T-helper 9 cell (primary cell): ENCODE results near the gene GNAS-AS1.

Experiments used
- DNase-seq: peaks from one replicate; pipeline ENCODE4 v3.0.0-alpha.2; 2020

The GNAS-AS1 gene

GRCh38 chr20:58807801-58808200 is 42.9 kb downstream of the GNAS-AS1 start:
- DNase-seq: no peak

DNA sequence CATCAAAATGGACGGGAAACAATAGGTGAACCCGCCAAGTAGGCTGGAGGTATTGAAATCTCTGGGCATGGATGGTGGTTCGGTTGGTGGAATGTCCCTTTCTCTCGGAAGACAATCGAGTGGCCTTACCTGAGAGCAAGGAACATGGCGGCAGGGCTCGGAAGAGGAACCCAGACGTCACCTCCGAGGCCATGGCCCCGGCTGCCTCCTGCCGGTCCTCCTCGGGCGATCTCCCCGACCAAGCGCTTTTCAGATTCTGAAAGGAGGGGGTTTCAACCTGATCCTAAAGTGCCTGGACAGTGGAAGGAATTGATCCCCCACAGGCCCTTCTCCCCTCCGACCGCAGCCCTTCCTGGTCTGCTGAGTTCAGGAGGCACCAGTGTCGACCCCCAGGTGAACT is 47.2 kb downstream of the GNAS-AS1 start:
- DNase-seq: no peak

- DNase-seq: no peak
These were observed 48.6 kb downstream of the GNAS-AS1 start for GRCh38 chr20:58802061-58802460.

- no peak for DNase-seq
These were observed 50.4 kb downstream of the GNAS-AS1 start for GRCh38 chr20:58800134-58800871.

DNA sequence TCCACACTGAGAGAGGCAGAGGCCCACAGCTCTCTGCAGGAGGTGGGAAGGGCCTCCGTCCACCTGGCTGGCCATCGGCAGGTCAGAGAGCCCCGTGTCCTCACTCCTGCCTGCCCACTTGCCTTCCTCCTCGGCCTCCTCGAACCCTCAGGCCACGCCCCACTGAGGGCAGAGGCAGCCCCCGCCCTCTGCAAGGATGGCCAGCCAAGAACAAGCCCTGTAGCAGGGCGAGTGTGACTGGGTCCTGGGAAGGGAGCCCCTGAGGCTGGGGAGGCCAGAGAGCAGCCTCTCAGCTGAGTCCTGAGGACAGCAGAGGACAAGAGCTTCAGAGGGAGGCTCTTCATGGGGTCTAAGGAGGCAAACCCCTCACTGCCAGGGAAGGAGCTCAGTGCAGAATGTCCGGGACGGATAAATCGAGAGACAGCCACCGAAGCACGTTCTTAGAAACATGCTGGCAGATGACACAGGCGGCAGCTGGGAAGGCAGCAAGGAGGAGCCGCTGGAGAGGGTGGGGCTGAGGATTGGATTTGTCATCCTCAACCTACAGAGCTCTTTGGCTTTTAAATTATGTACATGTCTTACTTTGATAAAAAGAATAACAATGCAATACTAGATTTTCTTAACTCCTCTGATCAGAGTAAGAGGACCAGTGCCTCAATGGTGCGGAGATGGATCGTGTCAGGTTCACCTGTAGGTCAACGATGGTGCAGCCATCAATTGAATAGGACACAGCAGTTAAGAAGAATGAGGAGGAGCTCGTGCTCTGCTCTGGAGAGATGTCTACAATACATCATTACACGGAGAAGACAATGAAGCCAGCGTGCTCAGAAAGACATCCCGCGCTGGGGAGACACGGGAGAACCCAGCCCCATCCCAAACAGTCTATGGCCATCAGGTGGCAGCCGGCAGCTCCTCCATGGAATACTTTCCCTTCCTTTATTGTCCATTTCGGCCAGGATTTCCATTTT is 53.0 kb downstream of the GNAS-AS1 start:
- no peak for DNase-seq

DNA sequence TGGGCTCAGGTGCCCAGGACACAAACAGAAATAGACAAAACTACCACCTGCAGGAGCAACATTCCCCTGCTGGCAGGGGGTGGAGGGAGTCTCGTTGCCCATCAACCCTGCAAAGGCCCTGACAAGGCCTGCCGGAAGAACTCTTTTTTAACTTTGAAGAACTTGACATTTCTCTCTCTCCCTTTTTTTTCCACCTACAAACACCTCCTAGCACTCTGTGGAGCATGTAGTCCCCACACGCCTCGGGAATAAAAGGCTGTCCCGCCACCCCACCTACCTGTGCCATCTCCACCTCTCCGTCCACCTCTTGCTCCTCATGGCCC is 54.8 kb downstream of the GNAS-AS1 start:
- DNase-seq: no peak

GRCh38 chr20:58795181-58795922 is 55.4 kb downstream of the GNAS-AS1 start:
- no peak for DNase-seq

DNA sequence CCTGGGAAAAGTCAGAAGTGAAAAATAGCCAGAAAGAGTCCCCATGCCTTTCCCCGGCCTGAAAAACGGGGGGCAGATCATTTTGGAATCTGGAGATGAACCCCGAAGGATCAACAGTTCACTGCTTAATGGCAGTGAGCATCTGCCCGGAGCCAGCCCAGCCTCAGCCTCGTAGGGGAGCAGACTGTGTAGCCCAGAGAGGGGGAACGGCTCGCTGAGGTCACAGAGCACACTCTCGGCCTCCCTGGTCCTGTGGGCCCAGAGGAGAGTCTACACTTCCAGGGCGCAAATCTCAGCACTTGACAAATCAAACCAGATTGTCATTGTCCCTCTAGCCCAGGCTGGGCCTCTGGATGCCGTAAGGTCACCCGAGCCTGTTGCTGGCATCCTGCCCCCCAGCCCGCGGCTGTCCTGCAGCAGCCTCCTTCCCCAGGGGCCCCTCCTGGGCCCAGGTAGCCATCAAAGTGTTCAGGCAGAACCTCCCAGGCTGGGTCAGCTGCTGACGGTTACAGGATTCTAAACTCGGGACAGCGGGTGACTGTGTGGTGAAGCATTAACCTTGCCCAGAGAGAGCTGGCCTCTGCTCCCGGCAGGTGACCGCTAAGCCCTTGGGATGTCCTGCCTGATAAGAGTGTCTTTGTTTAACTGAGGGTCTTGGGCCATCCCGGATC is 56.1 kb downstream of the GNAS-AS1 start:
- no peak for DNase-seq

GRCh38 chr20:58793512-58794420 is 56.9 kb downstream of the GNAS-AS1 start:
- DNase-seq: no peak

- DNase-seq: no peak
These were observed 58.3 kb downstream of the GNAS-AS1 start for GRCh38 chr20:58792426-58792825.

- no peak for DNase-seq
These were observed 59.4 kb downstream of the GNAS-AS1 start for GRCh38 chr20:58791286-58791685.

DNA sequence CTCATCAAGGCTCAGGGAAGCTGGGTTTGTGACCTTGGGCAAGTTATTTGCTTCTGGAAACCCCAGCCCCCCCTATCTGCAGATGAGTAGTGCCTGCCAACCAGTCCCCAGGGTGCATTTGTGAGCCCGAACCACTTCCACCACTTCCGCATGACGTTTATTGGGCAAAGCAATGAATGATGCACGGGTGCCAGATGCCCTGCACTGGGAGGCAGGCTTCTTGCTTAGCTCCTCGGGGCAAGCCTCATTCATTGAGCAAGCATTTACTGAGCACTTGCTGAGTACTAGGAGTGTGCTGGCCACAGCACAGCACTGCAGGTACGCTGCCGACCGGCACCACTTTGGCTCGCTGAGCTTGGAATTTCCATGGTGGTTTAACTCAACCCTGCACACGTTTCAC is 60.2 kb downstream of the GNAS-AS1 start:
- no peak for DNase-seq

DNA sequence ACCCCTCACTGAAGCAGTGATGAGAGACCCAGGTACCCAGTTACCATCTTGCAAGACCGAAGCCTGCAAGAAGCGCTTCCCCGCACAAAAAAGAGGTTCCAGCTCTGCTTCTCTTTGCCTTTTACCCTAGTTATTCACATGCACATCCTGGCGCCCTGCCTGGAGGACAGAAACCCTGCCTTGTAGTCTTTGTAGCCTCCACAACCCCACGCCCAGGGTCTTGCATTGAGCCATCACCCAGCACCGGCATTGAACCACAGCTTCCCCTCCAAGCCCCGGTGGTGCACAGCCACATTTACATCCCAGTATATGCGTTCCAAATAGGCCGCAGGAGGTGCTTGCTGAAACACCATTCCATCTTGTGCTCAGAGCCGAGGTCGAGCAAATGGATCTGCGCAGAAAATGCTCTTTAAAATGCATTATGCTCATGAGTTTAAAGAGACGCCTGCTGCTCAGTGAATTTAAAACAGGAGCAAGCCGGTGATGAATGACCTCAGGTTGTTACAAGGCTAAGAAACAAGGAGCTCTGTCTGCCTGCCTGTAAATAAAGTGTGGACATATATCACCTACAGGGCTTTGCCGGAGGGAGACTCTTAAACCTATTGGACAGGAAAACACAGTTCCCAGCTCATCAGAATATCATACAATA is 61.7 kb downstream of the GNAS-AS1 start:
- no peak for DNase-seq

DNA sequence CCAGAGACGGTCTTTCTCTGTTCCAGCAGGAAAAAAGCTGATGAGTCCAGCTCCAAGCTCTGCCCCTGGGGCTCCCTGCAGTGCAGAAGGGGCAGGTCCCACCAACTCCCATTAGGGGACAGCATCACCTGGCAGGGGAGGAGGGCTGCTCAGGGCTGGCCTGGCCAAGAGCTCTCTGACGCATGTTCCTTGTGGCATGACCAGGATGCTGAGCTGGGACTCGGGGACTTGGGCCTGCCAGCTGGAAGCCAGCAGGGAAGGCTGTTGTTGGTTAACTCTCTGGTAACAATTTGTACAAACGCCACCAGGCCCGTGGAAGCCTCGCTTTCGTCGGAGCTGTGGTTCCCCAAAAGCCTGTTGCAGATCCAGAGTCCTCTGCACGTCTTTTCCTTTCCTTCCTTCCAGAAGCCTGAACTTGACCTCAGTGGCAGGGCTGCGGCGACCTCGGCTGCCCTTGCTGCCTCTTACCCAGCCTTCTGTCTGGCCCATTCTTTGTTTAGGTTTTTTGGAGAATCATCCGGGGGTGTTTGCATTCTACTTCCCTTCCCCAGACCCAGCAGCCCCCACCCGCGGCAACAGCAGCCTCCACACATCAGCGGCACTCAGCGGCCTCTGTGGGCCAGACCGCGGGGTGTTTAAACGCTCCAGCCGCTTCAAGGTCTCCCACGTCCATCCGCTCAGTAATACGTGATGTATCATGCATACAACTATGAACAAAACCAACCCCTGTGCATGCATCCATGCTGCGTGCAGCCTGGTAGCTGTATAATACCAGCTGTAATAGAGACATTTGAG is 63.3 kb downstream of the GNAS-AS1 start:
- DNase-seq: no peak

DNA sequence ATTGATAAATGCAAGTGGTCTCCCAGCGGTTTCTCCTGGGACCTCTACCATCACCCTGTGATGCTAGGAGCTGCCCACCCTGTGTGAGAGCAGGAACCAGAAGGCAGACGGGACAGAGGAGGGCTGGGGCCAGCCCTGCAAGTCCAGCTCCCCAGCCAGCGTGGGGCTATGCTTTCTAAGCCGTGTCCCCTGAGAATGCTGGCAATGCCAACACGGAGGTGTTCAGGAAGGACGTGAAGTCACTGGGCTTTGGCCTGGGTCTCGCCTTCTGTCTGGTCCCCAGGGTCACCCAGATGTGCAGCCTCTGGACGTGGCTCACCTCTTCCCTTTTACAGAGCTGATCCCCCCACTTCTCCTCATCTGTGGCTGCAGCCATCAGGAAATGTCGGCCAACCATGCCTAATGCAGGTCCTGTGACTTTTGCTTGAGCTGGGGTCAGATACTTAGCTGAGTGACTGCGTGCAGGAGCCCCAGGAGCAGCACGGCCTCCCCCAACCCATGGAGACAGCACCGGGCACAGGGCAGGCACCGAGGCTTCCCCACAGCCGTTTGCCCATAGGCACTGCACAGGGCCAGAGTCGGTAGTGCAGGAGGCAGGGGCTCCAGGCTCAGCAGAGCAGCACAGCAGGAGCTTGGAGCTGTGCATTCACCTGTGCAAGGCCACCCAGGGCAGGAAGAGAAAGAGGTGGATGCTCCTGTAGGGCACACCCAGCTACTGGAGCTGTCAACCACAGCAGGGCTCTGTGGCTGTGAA is 66.2 kb downstream of the GNAS-AS1 start:
- no peak for DNase-seq

DNA sequence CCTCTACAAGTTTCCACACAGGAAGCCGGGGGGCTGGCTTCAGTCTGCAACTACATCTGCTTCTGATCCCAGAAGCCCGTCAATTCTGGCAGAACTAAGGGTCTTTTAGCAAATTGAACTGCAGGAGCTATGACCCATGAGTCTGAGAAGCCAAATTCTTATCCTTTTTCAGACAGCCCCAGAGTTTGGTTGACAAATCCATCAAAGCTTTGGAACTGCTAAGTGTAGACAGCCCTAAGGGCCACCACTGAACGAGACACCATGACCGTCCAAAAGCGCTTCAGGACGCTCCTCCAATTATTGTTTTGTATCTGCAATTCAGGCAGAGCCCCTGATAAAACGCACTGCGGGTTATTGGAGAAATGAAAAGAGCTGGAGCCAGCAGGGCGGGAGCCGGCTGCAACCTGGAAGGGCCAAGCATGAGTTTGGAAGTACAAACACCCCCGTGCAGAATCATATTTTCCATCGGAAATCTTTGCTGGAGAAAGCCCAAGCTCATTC is 67.1 kb downstream of the GNAS-AS1 start:
- DNase-seq: no peak

GRCh38 chr20:58781138-58781537 is 69.6 kb downstream of the GNAS-AS1 start:
- DNase-seq: no peak

DNA sequence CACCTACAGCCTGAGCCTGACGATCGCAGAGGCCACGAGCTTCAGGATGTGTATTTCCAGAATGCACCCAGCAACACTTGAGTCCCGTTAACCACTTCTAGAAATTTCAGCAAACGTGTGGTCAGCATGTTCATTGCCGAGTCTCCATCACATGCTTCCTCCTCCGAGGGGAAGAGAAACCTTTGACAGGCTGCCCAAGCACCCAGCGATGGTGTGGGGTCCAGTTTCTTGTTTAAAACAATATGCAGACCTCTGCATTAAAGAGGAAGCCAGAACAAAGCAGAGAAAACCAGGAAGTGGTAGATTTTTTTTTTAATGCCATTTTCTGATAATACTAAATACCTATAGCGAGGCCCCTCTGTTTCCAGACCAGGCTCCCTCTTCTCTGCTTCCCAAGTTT is 71.9 kb downstream of the GNAS-AS1 start:
- no peak for DNase-seq

GRCh38 chr20:58777657-58778056 is 73.0 kb downstream of the GNAS-AS1 start:
- DNase-seq: no peak
